ENCODE data around the gene C13orf46.
A peak's percentile ranks its signal among the peaks of the same experiment; 100 is the strongest.

DNA sequence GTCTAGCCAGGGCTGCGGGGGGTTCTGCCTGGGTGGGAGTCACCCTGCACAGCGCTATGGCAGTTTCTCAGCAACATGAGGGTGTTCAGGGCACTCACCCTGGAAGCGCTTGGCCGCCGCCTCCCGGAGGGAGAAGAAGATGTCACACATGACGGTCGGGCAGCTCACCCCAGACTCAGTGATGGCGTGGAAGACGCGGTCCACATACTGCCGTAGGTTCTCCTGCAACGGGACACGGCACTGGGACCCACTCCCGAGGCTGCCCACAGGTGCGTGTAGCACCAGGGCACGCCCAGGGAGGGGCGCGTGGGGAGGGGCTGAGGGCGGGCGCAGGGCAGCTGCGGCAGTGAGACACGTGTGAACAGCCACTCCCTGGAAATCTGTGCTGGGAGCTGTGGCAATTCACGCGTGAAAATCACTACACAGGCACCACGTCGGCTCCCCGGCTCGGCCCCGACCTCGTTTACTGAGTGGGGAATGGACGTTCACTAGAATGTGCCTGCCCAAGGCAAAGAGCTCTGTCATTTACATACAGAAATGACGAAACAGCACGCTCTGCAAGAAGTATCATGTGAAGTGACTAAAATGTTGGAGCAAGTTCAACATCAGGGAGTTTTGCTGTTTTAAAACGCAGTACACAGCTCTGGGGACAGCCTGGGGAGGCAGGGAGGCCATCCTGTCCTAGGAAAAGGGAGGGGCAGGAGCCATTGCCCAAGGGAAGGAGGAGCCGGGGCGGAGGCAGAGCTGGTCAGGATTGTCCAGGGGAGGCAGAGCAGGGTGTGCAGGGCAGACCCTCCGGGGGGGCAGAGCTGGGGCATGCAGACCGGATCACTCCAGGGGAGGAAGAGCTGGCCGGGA lies 41.5 kb upstream of the C13orf46 start:
- TF ChIP-seq, protein P1, sequence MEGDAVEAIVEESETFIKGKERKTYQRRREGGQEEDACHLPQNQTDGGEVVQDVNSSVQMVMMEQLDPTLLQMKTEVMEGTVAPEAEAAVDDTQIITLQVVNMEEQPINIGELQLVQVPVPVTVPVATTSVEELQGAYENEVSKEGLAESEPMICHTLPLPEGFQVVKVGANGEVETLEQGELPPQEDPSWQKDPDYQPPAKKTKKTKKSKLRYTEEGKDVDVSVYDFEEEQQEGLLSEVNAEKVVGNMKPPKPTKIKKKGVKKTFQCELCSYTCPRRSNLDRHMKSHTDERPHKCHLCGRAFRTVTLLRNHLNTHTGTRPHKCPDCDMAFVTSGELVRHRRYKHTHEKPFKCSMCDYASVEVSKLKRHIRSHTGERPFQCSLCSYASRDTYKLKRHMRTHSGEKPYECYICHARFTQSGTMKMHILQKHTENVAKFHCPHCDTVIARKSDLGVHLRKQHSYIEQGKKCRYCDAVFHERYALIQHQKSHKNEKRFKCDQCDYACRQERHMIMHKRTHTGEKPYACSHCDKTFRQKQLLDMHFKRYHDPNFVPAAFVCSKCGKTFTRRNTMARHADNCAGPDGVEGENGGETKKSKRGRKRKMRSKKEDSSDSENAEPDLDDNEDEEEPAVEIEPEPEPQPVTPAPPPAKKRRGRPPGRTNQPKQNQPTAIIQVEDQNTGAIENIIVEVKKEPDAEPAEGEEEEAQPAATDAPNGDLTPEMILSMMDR (optimal IDR thresholded peaks at IDR 0.05 in 1 of 3, IDR thresholded peaks at IDR 0.05 in 1 of 3, conservative IDR thresholded peaks at IDR 0.05 in 1 of 3; ENCODE audit: extremely low read depth in 1 of 3, insufficient read depth in 2 of 3, low read length in 3 of 3): peak in 2 of 3 experiments; percentile 25 to 55
- TF ChIP-seq EZH2 (IDR thresholded peaks at IDR 0.05; ENCODE audit: low read length): no peak
